GM12865 (cell line): Measurements from ENCODE around the gene TMEFF2.

Source experiments
- DNase-seq: peaks from one replicate; pipeline ENCODE4 v3.0.0; 2010; ENCODE audit warnings: low read depth
- H3K4me3 ChIP-seq: 2 replicates; pipeline ENCODE4 v1.5.1; 2011; ENCODE audit warnings: mild to moderate bottlenecking, low read depth, low read length, control low read depth
- CTCF ChIP-seq: IDR thresholded peaks from 2 replicates; pipeline ENCODE4 v1.5.1; 2011; ENCODE audit warnings: low read length, control low read depth, low read depth, inconsistent platforms; ENCODE audit not compliant: insufficient read depth; ENCODE audit errors: missing control alignments

Gene TMEFF2

GRCh38 chr2:191983591-191983990 is 211.1 kb downstream of the TMEFF2 start:
- no peak for TF ChIP-seq CTCF
- no peak for DNase-seq

GRCh38 chr2:191983186-191983585 is 211.5 kb downstream of the TMEFF2 start:
- no peak for TF ChIP-seq CTCF
- no peak overlapping the region for H3K4me3 ChIP-seq
- DNase-seq = no peak

More at GRCh38 chr2:191983591-191983990, 211.1 kb downstream of the TMEFF2 start:
- H3K4me3 ChIP-seq = no peak overlapping the region

- H3K4me3 ChIP-seq = no peak overlapping the region
- DNase-seq = no peak
- no peak for TF ChIP-seq CTCF
Measured at GRCh38 chr2:191981706-191982105, 213.0 kb downstream of the TMEFF2 start.

- no peak for TF ChIP-seq CTCF
- DNase-seq = no peak
- H3K4me3 ChIP-seq = no peak overlapping the region
Measured at GRCh38 chr2:191980483-191980882, 214.2 kb downstream of the TMEFF2 start.

GRCh38 chr2:191979221-191979730 is 215.5 kb downstream of the TMEFF2 start:
- H3K4me3 ChIP-seq = no peak overlapping the region
- no peak for TF ChIP-seq CTCF
- no peak for DNase-seq

- TF ChIP-seq CTCF = no peak
- DNase-seq = no peak
- H3K4me3 ChIP-seq = no peak overlapping the region
Measured at GRCh38 chr2:191977754-191978153, 217.0 kb downstream of the TMEFF2 start.

- no peak overlapping the region for H3K4me3 ChIP-seq
- no peak for DNase-seq
- no peak for TF ChIP-seq CTCF
Measured at GRCh38 chr2:191976436-191976835, 218.3 kb downstream of the TMEFF2 start.
